Measurements from ENCODE around the gene PRKN.

GRCh38 chr6:161961796-161962195 is 765.8 kb downstream of the PRKN start:
- TF ChIP-seq CTCF (IDR thresholded peaks at IDR 0.05) (no peak), POLR2A (IDR thresholded peaks at IDR 0.05) (no peak), EP300 (IDR thresholded peaks at IDR 0.05) (no peak)
